SHP77 (cell line): ENCODE measurements around the gene RASL10A.

ENCODE experiments used
- DNase-seq, 2 experiments: peaks; one replicate each; lab custom pipeline; 2025; lab: John Stamatoyannopoulos, UW

RASL10A gene

GRCh38 chr22:29323641-29324040, 8.1 kb upstream of the RASL10A start:
- no peak for DNase-seq

GRCh38 chr22:29320546-29320945, 5.0 kb upstream of the RASL10A start:
- no peak for DNase-seq

- no peak for DNase-seq
Observed at GRCh38 chr22:29319072-29319471, 3.6 kb upstream of the RASL10A start.

GRCh38 chr22:29317827-29318454, 2.4 kb upstream of the RASL10A start:
- DNase-seq = no peak

- DNase-seq = no peak
Observed at GRCh38 chr22:29316141-29316828, 788 bp upstream of the RASL10A start.

GRCh38 chr22:29314537-29315285, 786 bp downstream of the RASL10A start:
- no peak for DNase-seq

GRCh38 chr22:29313576-29314466, 1.7 kb downstream of the RASL10A start:
- no peak for DNase-seq

- DNase-seq = no peak
Observed at GRCh38 chr22:29313126-29313575, 2.3 kb downstream of the RASL10A start.

GRCh38 chr22:29312218-29313125, 3.0 kb downstream of the RASL10A start:
- no peak for DNase-seq

- DNase-seq = no peak
Observed at GRCh38 chr22:29311464-29312217, 3.9 kb downstream of the RASL10A start.

GRCh38 chr22:29310863-29311339, 4.6 kb downstream of the RASL10A start:
- peak; percentile 27 to 41 for DNase-seq

- DNase-seq = no peak
Observed at GRCh38 chr22:29310065-29310862, 5.2 kb downstream of the RASL10A start.

GRCh38 chr22:29309332-29310064, 6.0 kb downstream of the RASL10A start:
- no peak for DNase-seq

- no peak for DNase-seq
Observed at GRCh38 chr22:29308791-29309262, 6.7 kb downstream of the RASL10A start.

- DNase-seq = no peak
Observed at GRCh38 chr22:29308148-29308790, 7.2 kb downstream of the RASL10A start.

GRCh38 chr22:29307596-29308147, 7.8 kb downstream of the RASL10A start:
- DNase-seq = no peak

GRCh38 chr22:29306835-29307595, 8.5 kb downstream of the RASL10A start:
- peak; percentile 38 to 58 for DNase-seq
